Fibroblast of upper back skin (primary cell): ENCODE measurements around the gene FAM53A.

Source experiments
- DNase-seq: peaks from one replicate; pipeline ENCODE4 v3.0.0-alpha.2; 2013

FAM53A gene

GRCh38 chr4:1636490-1637211, 47.5 kb downstream of the FAM53A start:
- no peak for DNase-seq

GRCh38 chr4:1635464-1635863, 48.6 kb downstream of the FAM53A start:
- DNase-seq, result peak; percentile 12

- DNase-seq, result no peak
These were observed 50.1 kb downstream of the FAM53A start for GRCh38 chr4:1633993-1634392.

GRCh38 chr4:1632109-1633104, 51.7 kb downstream of the FAM53A start:
- no peak for DNase-seq

GRCh38 chr4:1631136-1631535, 53.0 kb downstream of the FAM53A start:
- no peak for DNase-seq

GRCh38 chr4:1630266-1630665, 53.8 kb downstream of the FAM53A start:
- DNase-seq, result no peak

GRCh38 chr4:1629699-1630083, 54.4 kb downstream of the FAM53A start:
- DNase-seq, result no peak

GRCh38 chr4:1628892-1629698, 55.0 kb downstream of the FAM53A start:
- DNase-seq, result peak; percentile 26

GRCh38 chr4:1627417-1628313, 56.4 kb downstream of the FAM53A start:
- no peak for DNase-seq

- no peak for DNase-seq
These were observed 57.2 kb downstream of the FAM53A start for GRCh38 chr4:1626941-1627340.

GRCh38 chr4:1626151-1626550, 58.0 kb downstream of the FAM53A start:
- DNase-seq, result no peak

- no peak for DNase-seq
These were observed 58.4 kb downstream of the FAM53A start for GRCh38 chr4:1625600-1626138.

GRCh38 chr4:1624519-1624910, 59.6 kb downstream of the FAM53A start:
- DNase-seq, result no peak

- no peak for DNase-seq
These were observed 60.1 kb downstream of the FAM53A start for GRCh38 chr4:1623821-1624518.

GRCh38 chr4:1623400-1623799, 60.7 kb downstream of the FAM53A start:
- DNase-seq, result no peak

- DNase-seq, result no peak
These were observed 61.2 kb downstream of the FAM53A start for GRCh38 chr4:1622956-1623355.

- DNase-seq, result no peak
These were observed 61.9 kb downstream of the FAM53A start for GRCh38 chr4:1622238-1622637.

- no peak for DNase-seq
These were observed 62.6 kb downstream of the FAM53A start for GRCh38 chr4:1621526-1621925.

GRCh38 chr4:1619151-1619672, 64.9 kb downstream of the FAM53A start:
- no peak for DNase-seq

- DNase-seq, result no peak
These were observed 65.7 kb downstream of the FAM53A start for GRCh38 chr4:1618438-1618837.

- no peak for DNase-seq
These were observed 67.6 kb downstream of the FAM53A start for GRCh38 chr4:1616557-1616930.
